Measurements from ENCODE around the gene GATA2.

DNA sequence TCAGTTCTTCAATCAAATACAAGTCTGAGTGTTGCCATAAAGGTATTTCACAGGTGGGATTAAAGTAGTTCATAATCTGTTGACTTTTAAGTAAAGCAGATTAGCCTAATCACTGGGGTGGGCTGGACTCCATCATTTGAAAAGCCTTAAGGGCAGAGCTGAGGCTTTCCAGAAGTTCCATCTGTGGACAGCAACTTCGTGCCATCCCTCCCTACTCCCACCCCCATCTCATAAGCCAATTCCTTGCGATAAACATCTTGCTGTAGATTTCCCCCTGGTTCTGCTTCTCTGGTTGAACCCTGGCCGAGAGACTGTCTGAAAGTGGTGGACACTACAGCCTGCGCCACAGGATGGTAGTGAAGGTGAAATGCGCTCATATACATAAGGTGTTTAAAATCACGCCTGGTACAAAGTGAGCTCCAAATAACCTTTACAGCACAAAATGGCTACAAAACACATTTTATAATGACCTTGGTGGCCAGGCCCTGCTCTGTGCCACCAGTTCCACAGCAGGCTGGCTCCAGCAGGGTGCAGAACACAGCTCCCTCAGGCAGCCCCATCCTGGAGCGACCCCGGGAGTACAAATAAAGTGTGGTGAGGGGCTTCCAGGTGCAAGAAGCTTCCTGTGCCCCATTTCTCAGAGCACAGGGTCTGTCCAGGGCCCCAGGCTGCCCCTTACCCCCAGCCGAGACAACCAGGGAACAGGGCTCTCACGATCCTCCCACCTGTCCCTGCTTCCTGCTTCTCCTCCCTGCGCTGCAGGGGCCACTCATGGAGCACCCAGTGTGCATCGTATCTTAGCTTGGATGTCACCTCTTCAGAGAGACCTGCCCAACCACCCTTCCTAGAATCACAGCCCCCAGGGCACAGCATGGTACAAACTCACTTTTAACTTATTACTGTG is 25.8 kb upstream of the GATA2 start:
- no peak for TF ChIP-seq POLR2A (IDR thresholded peaks at IDR 0.05)
- TF ChIP-seq, protein P1, sequence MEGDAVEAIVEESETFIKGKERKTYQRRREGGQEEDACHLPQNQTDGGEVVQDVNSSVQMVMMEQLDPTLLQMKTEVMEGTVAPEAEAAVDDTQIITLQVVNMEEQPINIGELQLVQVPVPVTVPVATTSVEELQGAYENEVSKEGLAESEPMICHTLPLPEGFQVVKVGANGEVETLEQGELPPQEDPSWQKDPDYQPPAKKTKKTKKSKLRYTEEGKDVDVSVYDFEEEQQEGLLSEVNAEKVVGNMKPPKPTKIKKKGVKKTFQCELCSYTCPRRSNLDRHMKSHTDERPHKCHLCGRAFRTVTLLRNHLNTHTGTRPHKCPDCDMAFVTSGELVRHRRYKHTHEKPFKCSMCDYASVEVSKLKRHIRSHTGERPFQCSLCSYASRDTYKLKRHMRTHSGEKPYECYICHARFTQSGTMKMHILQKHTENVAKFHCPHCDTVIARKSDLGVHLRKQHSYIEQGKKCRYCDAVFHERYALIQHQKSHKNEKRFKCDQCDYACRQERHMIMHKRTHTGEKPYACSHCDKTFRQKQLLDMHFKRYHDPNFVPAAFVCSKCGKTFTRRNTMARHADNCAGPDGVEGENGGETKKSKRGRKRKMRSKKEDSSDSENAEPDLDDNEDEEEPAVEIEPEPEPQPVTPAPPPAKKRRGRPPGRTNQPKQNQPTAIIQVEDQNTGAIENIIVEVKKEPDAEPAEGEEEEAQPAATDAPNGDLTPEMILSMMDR (IDR thresholded peaks at IDR 0.05): no peak

Measured in thyroid gland (tissue), 4 donors.